ENCODE data around the gene TRDMT1.

TRDMT1 gene

DNA sequence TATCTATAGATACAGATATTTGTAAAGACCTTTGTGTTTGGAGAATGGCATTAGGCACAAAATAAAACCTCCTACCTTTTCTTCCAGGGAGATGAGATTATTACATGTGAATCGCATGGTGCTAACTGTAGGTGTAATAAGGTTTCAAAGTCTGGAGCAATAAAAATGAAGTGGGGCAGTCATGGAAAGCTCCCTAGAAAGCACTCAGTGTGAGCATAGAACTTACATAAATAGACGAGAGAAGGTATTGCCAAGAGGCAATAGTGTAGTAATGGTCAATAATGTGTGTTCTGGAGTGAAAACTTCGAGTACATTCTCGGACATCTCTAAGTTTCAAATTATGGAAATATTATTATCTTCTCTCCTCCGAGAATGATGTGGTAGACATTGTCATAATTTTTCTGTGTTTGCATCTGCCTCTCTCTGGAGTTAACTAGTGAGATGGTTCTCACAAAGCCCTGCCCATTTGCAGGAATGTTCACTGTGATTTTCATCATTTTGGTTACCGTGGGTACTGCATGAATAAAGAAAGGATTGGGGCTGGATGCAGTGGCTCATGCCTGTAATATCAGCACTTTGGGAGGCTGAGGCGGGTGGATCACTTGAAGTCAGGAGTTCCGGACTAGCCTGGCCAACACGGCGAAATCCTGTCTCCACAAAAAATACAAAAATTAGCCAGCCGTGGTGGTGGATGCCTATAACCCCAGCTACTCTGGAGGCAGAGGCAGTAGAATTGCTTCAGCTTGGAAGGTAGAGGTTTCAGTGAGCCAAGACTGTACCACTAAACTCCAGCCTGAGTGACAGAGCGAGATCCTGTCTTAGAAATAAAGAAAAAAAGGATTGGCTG, 37.2 kb upstream of the TRDMT1 start:
- Mint-ChIP-seq H3K9me3 (peaks cover 9% of the 10 kb centered on the region), H3K27me3 (ENCODE audit: low read depth, poor library complexity) (peaks cover 7% of the 10 kb centered on the region), H3K4me1 (peaks cover 16% of the 10 kb centered on the region), H3K4me3 (no peak overlapping the region), H3K36me3 (ENCODE audit: low read depth) (peaks cover 44% of the 10 kb centered on the region), H3K27ac (peak overlapping the region; percentile 31)
- no peak for DNase-seq
- TF ChIP-seq, protein P1, sequence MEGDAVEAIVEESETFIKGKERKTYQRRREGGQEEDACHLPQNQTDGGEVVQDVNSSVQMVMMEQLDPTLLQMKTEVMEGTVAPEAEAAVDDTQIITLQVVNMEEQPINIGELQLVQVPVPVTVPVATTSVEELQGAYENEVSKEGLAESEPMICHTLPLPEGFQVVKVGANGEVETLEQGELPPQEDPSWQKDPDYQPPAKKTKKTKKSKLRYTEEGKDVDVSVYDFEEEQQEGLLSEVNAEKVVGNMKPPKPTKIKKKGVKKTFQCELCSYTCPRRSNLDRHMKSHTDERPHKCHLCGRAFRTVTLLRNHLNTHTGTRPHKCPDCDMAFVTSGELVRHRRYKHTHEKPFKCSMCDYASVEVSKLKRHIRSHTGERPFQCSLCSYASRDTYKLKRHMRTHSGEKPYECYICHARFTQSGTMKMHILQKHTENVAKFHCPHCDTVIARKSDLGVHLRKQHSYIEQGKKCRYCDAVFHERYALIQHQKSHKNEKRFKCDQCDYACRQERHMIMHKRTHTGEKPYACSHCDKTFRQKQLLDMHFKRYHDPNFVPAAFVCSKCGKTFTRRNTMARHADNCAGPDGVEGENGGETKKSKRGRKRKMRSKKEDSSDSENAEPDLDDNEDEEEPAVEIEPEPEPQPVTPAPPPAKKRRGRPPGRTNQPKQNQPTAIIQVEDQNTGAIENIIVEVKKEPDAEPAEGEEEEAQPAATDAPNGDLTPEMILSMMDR (IDR thresholded peaks at IDR 0.05), result no peak

DNA sequence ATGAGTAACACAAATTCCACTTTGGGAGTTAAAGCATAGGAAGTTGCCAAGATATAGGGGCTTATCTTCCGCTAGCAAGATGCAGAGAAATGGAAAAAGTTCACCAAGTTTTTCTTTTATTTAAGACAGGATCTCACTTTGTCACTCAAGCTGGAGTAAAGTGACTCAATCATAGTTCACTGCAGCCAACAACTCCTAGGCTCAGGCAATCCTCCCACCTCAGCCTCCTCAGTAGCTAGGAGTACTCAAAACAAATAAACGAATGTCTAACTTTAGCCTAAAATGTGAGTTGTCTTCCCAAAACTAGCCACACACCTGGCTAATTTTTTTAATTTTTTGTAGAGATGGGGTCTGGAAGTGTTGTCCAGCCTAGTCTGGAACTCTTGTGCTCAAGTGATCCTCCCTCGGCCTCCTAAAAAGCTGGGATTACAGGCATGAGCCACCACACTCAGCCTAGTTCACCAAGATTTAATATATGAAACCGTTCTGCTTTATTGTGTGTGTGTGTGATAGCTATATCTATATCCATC, 36.5 kb upstream of the TRDMT1 start:
- Mint-ChIP-seq H3K9me3 (peaks cover 9% of the 10 kb centered on the region), H3K27me3 (ENCODE audit: low read depth, poor library complexity) (peaks cover 7% of the 10 kb centered on the region), H3K4me3 (no peak overlapping the region), H3K36me3 (ENCODE audit: low read depth) (peaks cover 50% of the 10 kb centered on the region), H3K4me1 (peaks cover 16% of the 10 kb centered on the region), H3K27ac (no peak overlapping the region)
- TF ChIP-seq, protein P1 (IDR thresholded peaks at IDR 0.05), result no peak
- no peak for DNase-seq

DNA sequence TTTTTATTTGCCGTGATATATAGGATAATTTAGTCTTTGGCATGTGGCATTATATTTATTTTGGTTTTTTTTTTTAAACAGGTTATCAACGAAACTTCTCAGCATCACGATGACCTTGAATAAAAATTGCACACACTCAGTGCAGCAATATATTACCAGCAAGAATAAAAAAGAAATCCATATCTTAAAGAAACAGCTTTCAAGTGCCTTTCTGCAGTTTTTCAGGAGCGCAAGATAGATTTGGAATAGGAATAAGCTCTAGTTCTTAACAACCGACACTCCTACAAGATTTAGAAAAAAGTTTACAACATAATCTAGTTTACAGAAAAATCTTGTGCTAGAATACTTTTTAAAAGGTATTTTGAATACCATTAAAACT, 35.7 kb upstream of the TRDMT1 start:
- no peak for DNase-seq
- Mint-ChIP-seq H3K4me3 (no peak overlapping the region), H3K36me3 (ENCODE audit: low read depth) (peaks cover 55% of the 10 kb centered on the region), H3K4me1 (peaks cover 20% of the 10 kb centered on the region), H3K9me3 (peaks cover 7% of the 10 kb centered on the region), H3K27ac (no peak overlapping the region), H3K27me3 (ENCODE audit: low read depth, poor library complexity) (peaks cover 8% of the 10 kb centered on the region)
- TF ChIP-seq, protein P1 (IDR thresholded peaks at IDR 0.05), result no peak

DNA sequence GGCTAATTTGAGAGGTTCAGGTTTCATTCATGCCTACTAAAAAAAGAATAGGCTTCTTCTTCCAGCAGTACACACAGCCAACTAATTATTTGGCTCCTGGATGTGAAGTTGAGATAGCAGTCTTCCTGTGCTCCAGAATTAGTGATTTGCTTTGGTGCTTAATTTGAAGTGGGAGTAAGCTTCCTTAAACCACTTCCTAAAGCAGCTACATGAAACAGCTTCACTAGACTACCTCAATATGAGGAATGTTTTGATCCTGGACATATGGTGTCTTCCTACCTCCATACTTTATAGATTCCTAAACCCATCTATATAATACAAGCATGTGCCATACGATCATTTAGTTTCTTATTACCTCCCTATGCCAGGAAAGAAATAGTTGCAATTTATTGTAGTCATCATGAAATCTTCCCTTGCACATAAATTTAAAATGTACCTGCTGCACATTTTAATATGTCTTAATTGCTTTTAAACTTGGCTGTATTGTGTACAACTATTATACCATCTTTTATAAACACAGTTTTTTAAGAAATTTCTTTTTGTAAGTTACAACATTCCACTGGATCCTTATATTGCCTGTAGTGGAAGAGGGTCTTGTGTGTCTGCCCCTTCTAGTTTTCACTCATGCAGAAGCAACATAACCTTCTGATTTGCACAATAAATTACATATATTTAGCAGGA, 35.1 kb upstream of the TRDMT1 start:
- Mint-ChIP-seq H3K9me3 (peaks cover 5% of the 10 kb centered on the region), H3K4me3 (no peak overlapping the region), H3K4me1 (peaks cover 25% of the 10 kb centered on the region), H3K27ac (no peak overlapping the region), H3K36me3 (ENCODE audit: low read depth) (peaks cover 60% of the 10 kb centered on the region), H3K27me3 (ENCODE audit: low read depth, poor library complexity) (peaks cover 10% of the 10 kb centered on the region)
- TF ChIP-seq, protein P1 (IDR thresholded peaks at IDR 0.05), result no peak
- DNase-seq, result no peak

DNA sequence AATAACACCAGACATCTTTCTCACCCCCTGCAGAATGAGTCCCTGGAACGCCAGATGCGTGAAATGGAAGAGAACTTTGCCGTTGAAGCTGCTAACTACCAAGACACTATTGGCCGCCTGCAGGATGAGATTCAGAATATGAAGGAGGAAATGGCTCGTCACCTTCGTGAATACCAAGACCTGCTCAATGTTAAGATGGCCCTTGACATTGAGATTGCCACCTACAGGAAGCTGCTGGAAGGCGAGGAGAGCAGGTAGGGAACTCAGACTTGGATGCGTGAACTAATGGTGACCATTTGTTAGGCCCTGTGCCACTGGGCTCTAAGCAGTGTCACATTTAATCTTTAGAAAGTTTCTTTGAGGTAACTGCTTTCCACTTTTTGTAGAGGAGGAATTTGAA, 33.7 kb upstream of the TRDMT1 start:
- Mint-ChIP-seq H3K9me3 (no peaks in the 10 kb centered on the region), H3K36me3 (ENCODE audit: low read depth) (peaks cover 72% of the 10 kb centered on the region), H3K27ac (peak overlapping the region; percentile 48), H3K27me3 (ENCODE audit: low read depth, poor library complexity) (peaks cover 13% of the 10 kb centered on the region), H3K4me3 (no peak overlapping the region), H3K4me1 (peaks cover 36% of the 10 kb centered on the region)
- TF ChIP-seq, protein P1 (IDR thresholded peaks at IDR 0.05), result no peak
- DNase-seq, result no peak

Measured in nephron progenitor cell (in vitro differentiated cells).